Testis (tissue), 2 donors: ENCODE results near the gene RYR1.

ENCODE experiments used
- POLR2A ChIP-seq: fragments of 450-650 bp; IDR thresholded peaks from one replicate; pipeline ENCODE4 v1.6.1; 2017; ENCODE audit warnings: antibody characterized with exemption, mild to moderate bottlenecking, moderate library complexity
- TF ChIP-seq, protein P1 (sequence below), 3 experiments: fragments of 450-650 bp in 2 of 3; fragments of 200-600 bp in 1 of 3; sonication (generic) in 1 of 3; IDR thresholded peaks; one replicate each; pipeline ENCODE4 v1.5.1; 2016 to 2019; ENCODE audit warnings: antibody characterized with exemption in 3 of 3, mild to moderate bottlenecking in 2 of 3, moderate library complexity in 1 of 3

DNA sequence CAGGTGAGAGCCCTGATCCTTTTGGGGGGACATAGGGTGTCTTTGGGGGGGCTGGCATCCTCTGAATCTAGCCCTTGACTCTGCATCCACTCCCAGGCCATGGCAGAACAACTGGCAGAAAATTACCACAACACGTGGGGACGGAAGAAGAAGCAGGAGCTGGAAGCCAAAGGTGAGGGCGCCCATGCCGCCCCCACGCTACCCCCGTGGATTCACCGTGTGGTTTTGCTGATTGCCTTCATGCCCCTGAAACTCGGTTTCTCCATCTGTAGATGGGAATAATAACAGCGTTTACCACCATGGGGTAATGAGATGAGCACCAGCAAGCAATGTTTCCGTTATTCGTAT lies 72.9 kb downstream of the RYR1 start:
- TF ChIP-seq POLR2A, result no peak
- TF ChIP-seq, protein P1, sequence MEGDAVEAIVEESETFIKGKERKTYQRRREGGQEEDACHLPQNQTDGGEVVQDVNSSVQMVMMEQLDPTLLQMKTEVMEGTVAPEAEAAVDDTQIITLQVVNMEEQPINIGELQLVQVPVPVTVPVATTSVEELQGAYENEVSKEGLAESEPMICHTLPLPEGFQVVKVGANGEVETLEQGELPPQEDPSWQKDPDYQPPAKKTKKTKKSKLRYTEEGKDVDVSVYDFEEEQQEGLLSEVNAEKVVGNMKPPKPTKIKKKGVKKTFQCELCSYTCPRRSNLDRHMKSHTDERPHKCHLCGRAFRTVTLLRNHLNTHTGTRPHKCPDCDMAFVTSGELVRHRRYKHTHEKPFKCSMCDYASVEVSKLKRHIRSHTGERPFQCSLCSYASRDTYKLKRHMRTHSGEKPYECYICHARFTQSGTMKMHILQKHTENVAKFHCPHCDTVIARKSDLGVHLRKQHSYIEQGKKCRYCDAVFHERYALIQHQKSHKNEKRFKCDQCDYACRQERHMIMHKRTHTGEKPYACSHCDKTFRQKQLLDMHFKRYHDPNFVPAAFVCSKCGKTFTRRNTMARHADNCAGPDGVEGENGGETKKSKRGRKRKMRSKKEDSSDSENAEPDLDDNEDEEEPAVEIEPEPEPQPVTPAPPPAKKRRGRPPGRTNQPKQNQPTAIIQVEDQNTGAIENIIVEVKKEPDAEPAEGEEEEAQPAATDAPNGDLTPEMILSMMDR (IDR thresholded peaks at IDR 0.05), result no peak
